GM12878 (cell line): ENCODE measurements around the gene CCDC197. TPM values are rescaled to one million over a fixed set of nuclear protein-coding genes. Genes with fewer than 3 reads are reported as not detected.

ENCODE experiments used
- ATAC-seq: fragments of 200-7000 bp; cut with Tn5 transposase; 3 replicates; pipeline ENCODE4 v1.9.1; 2020; ENCODE audit warnings: mild to moderate bottlenecking, moderate library complexity
- BruUV-seq: library from RNA; stranded (reverse); fragments of 400-500 nt; replicated peaks from 2 replicates; lab custom pipeline; 2021; lab: Mats Ljungman, UMichigan
- CTCF ChIA-PET: fragments of 300-600 bp; sonication (Branson Sonifier 250); formaldehyde crosslinking; extraction: SDS; loops from one replicate; lab custom pipeline; 2021; ENCODE audit warnings: inconsistent platforms; lab: Yijun Ruan, JAX
- POLR2A ChIA-PET: fragments of 350-600 bp; formaldehyde crosslinking; extraction: SDS; loops from one replicate; lab custom pipeline; 2021; ENCODE audit warnings: inconsistent platforms; lab: Charles Lee
- RAD21 ChIA-PET: fragments of 300-600 bp; sonication (Branson Sonifier 250); formaldehyde crosslinking; loops from one replicate; lab custom pipeline; 2023; ENCODE audit warnings: antibody characterized with exemption; ENCODE audit not compliant: unreplicated experiment; lab: Charles Lee
- SMC1A ChIA-PET: fragments of 300-600 bp; sonication (Branson Sonifier 250); formaldehyde crosslinking; loops from one replicate; lab custom pipeline; 2023; ENCODE audit not compliant: unreplicated experiment, uncharacterized antibody; lab: Charles Lee
- DNase-seq: peaks from one replicate; pipeline ENCODE4 v3.0.0-alpha.2; 2011; ENCODE audit warnings: low read depth, low spot score
- FAIRE-seq: peaks from 3 replicates; lab custom pipeline; 2011; peaks lifted over from hg19 to GRCh38; lab: Jason Lieb, UNC
- H2AFZ ChIP-seq: 2 replicates; pipeline ENCODE4 v1.6.0; 2011; ENCODE audit warnings: low read depth, low read length, control low read depth; ENCODE audit not compliant: control insufficient read depth
- H3K27ac ChIP-seq: 2 replicates; pipeline ENCODE4 v1.5.1; 2011; ENCODE audit warnings: control low read depth; ENCODE audit not compliant: control insufficient read depth, insufficient read depth
- H3K27me3 ChIP-seq, 2 experiments: replicated peaks in 1 of 2; 2 replicates each; pipeline versions ENCODE4 v1.6.0 to v1.6.1; 2011; ENCODE audit warnings: low read length in 1 of 2; ENCODE audit not compliant: control insufficient read depth in 2 of 2, insufficient read depth in 2 of 2
- H3K36me3 ChIP-seq, 2 experiments: 2 replicates each; pipeline ENCODE4 v1.5.1; 2011; ENCODE audit warnings: low read length in 1 of 2; ENCODE audit not compliant: control insufficient read depth in 2 of 2, insufficient read depth in 2 of 2
- H3K4me1 ChIP-seq: 2 replicates; pipeline ENCODE4 v1.6.1; 2011; ENCODE audit warnings: mild to moderate bottlenecking, low read length, moderate library complexity, mixed read lengths; ENCODE audit not compliant: control insufficient read depth, insufficient read depth
- H3K4me2 ChIP-seq: 2 replicates; pipeline ENCODE4 v1.6.0; 2011; ENCODE audit warnings: control low read depth; ENCODE audit not compliant: control insufficient read depth, insufficient read depth
- H3K4me3 ChIP-seq: fragments of 200-600 bp; sonication (generic); 2 replicates; pipeline ENCODE4 v1.5.1; 2016
- H3K79me2 ChIP-seq: 2 replicates; pipeline ENCODE4 v1.6.0; 2011; ENCODE audit warnings: low read length; ENCODE audit not compliant: control insufficient read depth, insufficient read depth
- H3K9ac ChIP-seq: 2 replicates; pipeline ENCODE4 v1.8.0; 2011; ENCODE audit warnings: low read length, control low read depth, mixed read lengths; ENCODE audit not compliant: control insufficient read depth, insufficient read depth
- H3K9me3 ChIP-seq: replicated peaks from 3 replicates; pipeline ENCODE4 v1.5.1; 2011; ENCODE audit warnings: mild to moderate bottlenecking, low read length; ENCODE audit not compliant: control insufficient read depth, insufficient read depth
- H4K20me1 ChIP-seq: 2 replicates; pipeline ENCODE4 v1.6.0; 2011; ENCODE audit not compliant: control insufficient read depth, insufficient read depth
- BCL11A ChIP-seq: IDR thresholded peaks from 2 replicates; pipeline ENCODE4 v1.6.1; 2011; ENCODE audit warnings: low read depth, low read length
- CBFB ChIP-seq: IDR thresholded peaks from 2 replicates; pipeline ENCODE4 v1.6.1; 2016; ENCODE audit warnings: antibody characterized with exemption, low read depth
- EP300 ChIP-seq, 2 experiments: fragments of 150-350 bp in 1 of 2; IDR thresholded peaks; 2 replicates each; pipeline ENCODE4 v1.6.1; 2011 to 2012; ENCODE audit warnings: low read depth in 2 of 2, low read length in 2 of 2, borderline replicate concordance in 1 of 2, improper control_type of control experiment in 1 of 2, inconsistent platforms in 1 of 2; ENCODE audit not compliant: control insufficient read depth in 1 of 2
- NKRF ChIP-seq: fragments of 450-650 bp; conservative IDR thresholded peaks from 2 replicates; pipeline ENCODE4 v1.6.1; 2017; ENCODE audit warnings: mild to moderate bottlenecking, moderate library complexity
- POLR2A ChIP-seq: IDR thresholded peaks from 2 replicates; pipeline ENCODE4 v1.6.1; 2011; ENCODE audit warnings: low read depth, mild to moderate bottlenecking, low read length
- POU2F2 ChIP-seq: IDR thresholded peaks from 3 replicates; pipeline ENCODE4 v1.6.1; 2011; ENCODE audit warnings: low read depth, mild to moderate bottlenecking, low read length, borderline replicate concordance
- SMAD1 ChIP-seq: fragments of 450-650 bp; IDR thresholded peaks from 2 replicates; pipeline ENCODE4 v1.6.1; 2018; ENCODE audit warnings: mild to moderate bottlenecking, low read depth; ENCODE audit not compliant: partially characterized antibody
- SMAD5 ChIP-seq: IDR thresholded peaks from 2 replicates; pipeline ENCODE4 v1.6.1; 2016; ENCODE audit warnings: antibody characterized with exemption, low read depth
- TARDBP ChIP-seq: IDR thresholded peaks from 2 replicates; pipeline ENCODE4 v1.6.1; 2016; ENCODE audit warnings: borderline replicate concordance
- TCF3 ChIP-seq: IDR thresholded peaks from 2 replicates; pipeline ENCODE4 v1.6.1; 2012; ENCODE audit warnings: low read depth, mild to moderate bottlenecking, low read length, borderline replicate concordance; ENCODE audit not compliant: insufficient read depth
- USF1 ChIP-seq: IDR thresholded peaks from 2 replicates; pipeline ENCODE4 v1.6.1; 2011; ENCODE audit warnings: borderline replicate concordance, low read depth, mild to moderate bottlenecking, moderate library complexity, mixed read lengths, low read length; ENCODE audit not compliant: insufficient read depth; ENCODE audit errors: extremely low read length
- ZSCAN29 ChIP-seq: fragments of 450-650 bp; IDR thresholded peaks from 2 replicates; pipeline ENCODE4 v1.6.1; 2017; ENCODE audit warnings: mild to moderate bottlenecking, moderate library complexity
- WGBS: methylation state at CpG from one replicate; pipeline ENCODE4 v1.1.6; 2016; ENCODE audit warnings: low lambda C conversion rate; ENCODE audit not compliant: insufficient replicate concordance, insufficient coverage; ENCODE audit errors: missing lambda C conversion rate; 5-methylcytosine and 5-hydroxymethylcytosine counted together
- in situ Hi-C: fragments of 300-500 bp; cut with MboI; formaldehyde crosslinking; loops from 9 replicates; pipeline ENCODE4 v1.14.3; 2018; ENCODE audit warnings: mixed read lengths
- intact Hi-C: fragments of 100-400 bp; cut with micrococcal nuclease; formaldehyde crosslinking; loops from one replicate; pipeline ENCODE4 v1.14.2; 2022; ENCODE audit not compliant: unreplicated experiment
- polyA plus RNA-seq, 11 experiments: library from polyadenylated mRNA; depleted of rRNA in 4 of 11; unstranded in 6 of 11; stranded (reverse) in 5 of 11; fragments of >200 nt; fragmentation: Nextera tagmentation in 4 of 11; fragmentation: Illumina TruSeq in 1 of 11; extraction: Ambion mirVana in 4 of 11; extraction: Trizol in 1 of 11; gene quantifications; 1 replicate in 1 of 11; 2 replicates in 10 of 11; pipeline versions ENCODE4 v1.2.1 to v1.2.3, GENCODE V29; 2011 to 2016; ENCODE audit warnings: inconsistent platforms in 2 of 11, missing spikeins in 2 of 11, low read depth in 1 of 11
- total RNA-seq, 4 experiments: library from RNA; depleted of rRNA in 3 of 4; stranded (reverse); fragments of >200 nt in 3 of 4; fragmentation: Illumina TruSeq in 1 of 4; extraction: Trizol in 1 of 4; gene quantifications; 2 replicates each; pipeline versions ENCODE4 v1.2.1 to v1.2.3, GENCODE V29; 2013 to 2021
- TF ChIP-seq, protein P1 (sequence below): fragments of 450-650 bp; formaldehyde crosslinking; IDR thresholded peaks from 2 replicates; pipeline ENCODE4 v1.4.0; 2022; ENCODE audit warnings: mild to moderate bottlenecking, moderate library complexity

The CCDC197 gene
- total and polyA plus RNA-seq, 10 of the 15 experiments (the other 5 are each of a cell fraction or from before 2014, with no cell fraction given), result 0.12 TPM; not detected in 9

DNA sequence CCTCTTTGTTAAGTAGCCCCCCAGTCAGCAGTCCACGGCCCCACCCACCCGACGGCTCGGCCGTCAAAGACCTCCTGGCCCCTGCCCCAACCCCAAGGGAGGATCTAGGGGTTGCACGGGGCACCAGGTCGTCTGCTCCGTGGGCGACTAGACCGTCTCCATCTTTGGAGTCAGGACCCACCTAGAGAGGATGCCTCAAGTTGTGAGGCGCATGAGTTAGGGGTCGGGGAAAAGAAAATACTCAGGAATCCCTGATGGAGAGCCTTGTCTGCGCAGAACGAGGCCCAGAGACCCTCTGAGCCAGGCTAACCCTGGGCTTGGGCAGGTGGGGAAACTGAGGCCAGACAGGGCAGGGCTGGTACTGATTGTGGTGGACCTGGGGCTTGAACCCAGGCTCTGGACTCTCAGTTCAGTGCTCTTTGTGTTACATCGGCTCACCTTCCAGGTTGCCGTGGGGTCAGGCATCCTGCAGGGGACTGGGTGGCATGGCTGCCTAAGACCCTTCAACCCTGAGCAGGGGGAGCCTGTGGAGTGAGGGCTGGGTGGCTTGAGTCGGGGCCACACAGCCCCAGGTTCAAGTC is 29.9 kb downstream of the CCDC197 start:
- BruUV-seq, result no TSS peak
- SMC1A ChIA-PET, result interaction anchor here (1.1 to 2.4 kb wide), 2 partner anchors 17 to 87 kb away, joined by 3 to 7 read pairs; no protein-coding TSS in a partner anchor
- Histone ChIP-seq H3K4me1 (peaks cover 2% of the 10 kb centered on the region), H3K9me3 (no peaks in the 10 kb centered on the region), H3K9ac (no peak overlapping the region), H2AFZ (no peak overlapping the region), H4K20me1 (no peaks in the 10 kb centered on the region), H3K79me2 (no peaks in the 10 kb centered on the region), H3K36me3 (no peaks in the 10 kb centered on the region), H3K4me3 (peak overlapping the region; percentile 77), H3K27ac (no peak overlapping the region), H3K4me2 (peak overlapping the region; percentile 60; the same call in 1 of the 2 replicates), H3K27me3 (no peaks in the 10 kb centered on the region)
- ATAC-seq, result no peak
- RAD21 ChIA-PET, result interaction anchor here (1.0 to 2.2 kb wide), 3 partner anchors 10 to 153 kb away, joined by 3 to 7 read pairs (median 5); no protein-coding TSS in a partner anchor
- TF ChIP-seq, protein P1, sequence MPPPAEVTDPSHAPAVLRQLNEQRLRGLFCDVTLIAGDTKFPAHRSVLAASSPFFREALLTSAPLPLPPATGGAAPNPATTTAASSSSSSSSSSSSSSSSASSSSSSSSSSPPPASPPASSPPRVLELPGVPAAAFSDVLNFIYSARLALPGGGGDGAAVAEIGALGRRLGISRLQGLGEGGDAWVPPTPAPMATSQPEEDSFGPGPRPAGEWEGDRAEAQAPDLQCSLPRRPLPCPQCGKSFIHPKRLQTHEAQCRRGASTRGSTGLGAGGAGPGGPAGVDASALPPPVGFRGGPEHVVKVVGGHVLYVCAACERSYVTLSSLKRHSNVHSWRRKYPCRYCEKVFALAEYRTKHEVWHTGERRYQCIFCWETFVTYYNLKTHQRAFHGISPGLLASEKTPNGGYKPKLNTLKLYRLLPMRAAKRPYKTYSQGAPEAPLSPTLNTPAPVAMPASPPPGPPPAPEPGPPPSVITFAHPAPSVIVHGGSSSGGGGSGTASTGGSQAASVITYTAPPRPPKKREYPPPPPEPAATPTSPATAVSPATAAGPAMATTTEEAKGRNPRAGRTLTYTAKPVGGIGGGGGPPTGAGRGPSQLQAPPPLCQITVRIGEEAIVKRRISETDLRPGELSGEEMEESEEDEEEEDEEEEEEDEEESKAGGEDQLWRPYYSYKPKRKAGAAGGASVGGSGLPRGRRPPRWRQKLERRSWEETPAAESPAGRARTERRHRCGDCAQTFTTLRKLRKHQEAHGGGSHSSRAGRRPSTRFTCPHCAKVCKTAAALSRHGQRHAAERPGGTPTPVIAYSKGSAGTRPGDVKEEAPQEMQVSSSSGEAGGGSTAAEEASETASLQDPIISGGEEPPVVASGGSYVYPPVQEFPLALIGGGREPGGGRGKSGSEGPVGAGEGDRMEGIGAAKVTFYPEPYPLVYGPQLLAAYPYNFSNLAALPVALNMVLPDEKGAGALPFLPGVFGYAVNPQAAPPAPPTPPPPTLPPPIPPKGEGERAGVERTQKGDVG (CRISPR knock-in tag), result no peak
- no peak for TF ChIP-seq ZSCAN29
- TF ChIP-seq CBFB, result no peak
- no peak for TF ChIP-seq POLR2A
- no peak for TF ChIP-seq SMAD5
- no peak for TF ChIP-seq TCF3
- TF ChIP-seq TARDBP, result no peak
- TF ChIP-seq SMAD1, result no peak
- no peak for TF ChIP-seq POU2F2
- TF ChIP-seq NKRF, result no peak
- no peak for TF ChIP-seq BCL11A
- TF ChIP-seq USF1, result no peak
- no peak for TF ChIP-seq EP300 (IDR thresholded peaks at IDR 0.05; ENCODE audit: borderline replicate concordance in 1 of 2, control insufficient read depth in 1 of 2, low read depth in 2 of 2, low read length in 2 of 2)
- 44% methylated on average over 16 of the region's 17 CpGs for WGBS
- FAIRE-seq, result no peak
- CTCF ChIA-PET, result interaction anchor here (0.8 to 6.8 kb wide), 7 partner anchors 9 to 109 kb away, joined by 3 to 27 read pairs (median 4); partner anchors contain the start of genes DDX24 and IFI27L1
- in situ Hi-C loops, result no loop called here
- no peak for DNase-seq
- intact Hi-C loops, result no loop called here
- POLR2A ChIA-PET, result interaction anchor here (1.2 kb wide), 1 partner anchor 12 kb away, joined by 3 read pairs; no protein-coding TSS in a partner anchor
